Liver (tissue), 3 donors: Measurements from ENCODE around the gene VASH2.

Experiments used
- ATF3 ChIP-seq: IDR thresholded peaks from 2 replicates; pipeline ENCODE4 v1.6.1; 2016; ENCODE audit warnings: antibody characterized with exemption
- CTCF ChIP-seq: fragments of 150-350 bp; IDR thresholded peaks from 2 replicates; pipeline ENCODE4 v1.5.1; 2017; ENCODE audit warnings: improper control_type of control experiment, low read depth, low read length; ENCODE audit not compliant: missing input control
- EGR1 ChIP-seq, 2 donors: IDR thresholded peaks; 2 replicates each; pipeline ENCODE4 v1.6.1; 2016 to 2018; ENCODE audit warnings: antibody characterized with exemption in 2 of 2, low read depth in 2 of 2
- FOXA1 ChIP-seq: IDR thresholded peaks from 2 replicates; pipeline ENCODE4 v1.6.1; 2016; ENCODE audit warnings: antibody characterized with exemption
- MAX ChIP-seq: IDR thresholded peaks from 2 replicates; pipeline ENCODE4 v1.6.1; 2016; ENCODE audit warnings: antibody characterized with exemption
- RAD21 ChIP-seq, 2 donors: IDR thresholded peaks; 2 replicates each; pipeline ENCODE4 v1.6.1; 2016; ENCODE audit warnings: antibody characterized with exemption in 2 of 2, mild to moderate bottlenecking in 2 of 2
- REST ChIP-seq: IDR thresholded peaks from 2 replicates; pipeline ENCODE4 v1.6.1; 2016; ENCODE audit warnings: antibody characterized with exemption, mild to moderate bottlenecking
- YY1 ChIP-seq: IDR thresholded peaks from 2 replicates; pipeline ENCODE4 v1.6.1; 2016; ENCODE audit warnings: antibody characterized with exemption, mild to moderate bottlenecking
- ZBTB33 ChIP-seq: IDR thresholded peaks from 2 replicates; pipeline ENCODE4 v1.6.1; 2016; ENCODE audit warnings: antibody characterized with exemption
- donor health status: healthy.
- donor health status: healthy.

GRCh38 chr1:212980123-212980785, 29.9 kb downstream of the VASH2 start:
- no peak for TF ChIP-seq CTCF
- no peak for TF ChIP-seq EGR1 (IDR thresholded peaks at IDR 0.05; ENCODE audit: low read depth in 2 of 2)
- TF ChIP-seq MAX: no peak
- no peak for TF ChIP-seq ZBTB33
- TF ChIP-seq RAD21 (IDR thresholded peaks at IDR 0.05): no peak
- TF ChIP-seq REST: no peak
- no peak for TF ChIP-seq FOXA1
- TF ChIP-seq ATF3: no peak
- TF ChIP-seq YY1: no peak
